Embryonic facial prominence (tissue), 1 donor: Measurements from ENCODE around the gene DENND6B.
"Not testable (repeated sequence)": the region's sequence is repeated elsewhere in the genome, so short reads cannot be mapped to it uniquely, and the experiment has no call there.

Experiments
- DNase-seq: peaks from one replicate; pipeline ENCODE4 v3.0.0-alpha.2; 2016; ENCODE audit errors: extremely low spot score

The DENND6B gene, protein sequence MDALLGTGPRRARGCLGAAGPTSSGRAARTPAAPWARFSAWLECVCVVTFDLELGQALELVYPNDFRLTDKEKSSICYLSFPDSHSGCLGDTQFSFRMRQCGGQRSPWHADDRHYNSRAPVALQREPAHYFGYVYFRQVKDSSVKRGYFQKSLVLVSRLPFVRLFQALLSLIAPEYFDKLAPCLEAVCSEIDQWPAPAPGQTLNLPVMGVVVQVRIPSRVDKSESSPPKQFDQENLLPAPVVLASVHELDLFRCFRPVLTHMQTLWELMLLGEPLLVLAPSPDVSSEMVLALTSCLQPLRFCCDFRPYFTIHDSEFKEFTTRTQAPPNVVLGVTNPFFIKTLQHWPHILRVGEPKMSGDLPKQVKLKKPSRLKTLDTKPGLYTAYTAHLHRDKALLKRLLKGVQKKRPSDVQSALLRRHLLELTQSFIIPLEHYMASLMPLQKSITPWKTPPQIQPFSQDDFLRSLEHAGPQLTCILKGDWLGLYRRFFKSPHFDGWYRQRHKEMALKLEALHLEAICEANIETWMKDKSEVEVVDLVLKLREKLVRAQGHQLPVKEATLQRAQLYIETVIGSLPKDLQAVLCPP

DNA sequence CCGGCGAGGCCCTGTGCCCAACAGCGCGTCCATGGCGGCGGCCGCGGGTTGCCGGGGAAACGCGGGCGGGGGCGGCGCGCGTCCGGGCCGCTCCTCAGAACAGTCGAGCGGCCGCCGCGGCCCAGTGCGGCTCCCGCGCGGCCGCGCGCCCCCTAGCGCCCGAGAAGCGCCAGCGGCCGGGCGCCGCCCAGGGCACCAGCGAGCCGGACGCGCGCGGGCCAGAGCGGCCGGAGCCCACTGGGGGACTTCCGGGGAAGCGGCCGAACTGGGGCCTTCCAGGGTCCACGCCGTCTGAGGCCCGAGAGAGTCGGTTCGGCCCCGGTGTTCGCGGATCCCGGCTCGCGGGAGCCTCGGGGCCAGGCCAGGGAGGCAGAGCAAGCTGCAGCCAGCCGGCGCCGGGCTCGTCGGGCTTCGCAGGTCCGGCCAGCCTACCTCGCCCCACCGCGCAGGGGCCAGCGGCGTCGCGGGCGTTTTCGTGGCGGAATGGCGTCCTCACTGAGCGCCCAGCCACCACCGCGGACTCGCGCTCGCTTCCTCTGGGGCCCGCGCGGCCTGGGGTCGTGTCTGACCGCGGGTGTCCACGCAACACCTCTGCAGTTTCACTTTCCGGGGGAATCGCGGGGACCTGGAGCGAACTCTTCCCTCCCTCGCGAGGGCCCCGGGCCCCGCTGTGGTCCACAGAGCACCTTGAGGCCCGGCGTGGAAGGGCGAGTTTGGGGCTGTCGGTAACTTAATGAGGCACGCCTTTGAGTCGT is at the start of gene DENND6B:
TSS of gene DENND6B (minus strand) at position 57 of the 755 bp plus-strand sequence. CDS start at position 33, 24 bp downstream.
- DNase-seq: no peak

DNA sequence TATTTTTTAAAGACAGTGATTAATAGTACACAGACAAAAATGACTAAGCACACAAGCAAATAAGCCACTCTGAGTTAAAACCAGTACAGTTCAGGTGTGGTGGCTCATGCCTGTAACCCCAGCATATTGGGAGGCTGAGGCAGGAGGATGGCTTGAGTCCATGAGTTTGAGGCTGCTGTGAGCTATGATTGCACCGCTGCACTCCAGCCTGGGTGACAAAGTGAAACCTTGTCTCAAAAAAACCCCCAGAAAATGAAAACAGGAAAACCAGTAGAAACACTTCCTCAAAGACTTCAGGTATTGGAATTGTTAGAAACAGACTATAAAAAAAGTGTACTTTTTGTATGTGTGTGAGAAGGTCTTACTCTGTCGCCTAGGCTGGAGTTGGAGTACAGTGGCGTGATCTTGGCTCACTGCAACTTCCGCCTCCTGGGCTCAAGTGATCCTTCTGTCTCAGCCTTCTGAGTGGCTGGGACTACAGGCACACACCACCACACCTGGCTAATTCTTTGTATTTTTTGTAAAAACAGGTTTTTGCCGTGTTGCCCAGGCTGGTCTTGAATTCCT is 49.4 kb upstream of the DENND6B start:
- DNase-seq: no peak

DNA sequence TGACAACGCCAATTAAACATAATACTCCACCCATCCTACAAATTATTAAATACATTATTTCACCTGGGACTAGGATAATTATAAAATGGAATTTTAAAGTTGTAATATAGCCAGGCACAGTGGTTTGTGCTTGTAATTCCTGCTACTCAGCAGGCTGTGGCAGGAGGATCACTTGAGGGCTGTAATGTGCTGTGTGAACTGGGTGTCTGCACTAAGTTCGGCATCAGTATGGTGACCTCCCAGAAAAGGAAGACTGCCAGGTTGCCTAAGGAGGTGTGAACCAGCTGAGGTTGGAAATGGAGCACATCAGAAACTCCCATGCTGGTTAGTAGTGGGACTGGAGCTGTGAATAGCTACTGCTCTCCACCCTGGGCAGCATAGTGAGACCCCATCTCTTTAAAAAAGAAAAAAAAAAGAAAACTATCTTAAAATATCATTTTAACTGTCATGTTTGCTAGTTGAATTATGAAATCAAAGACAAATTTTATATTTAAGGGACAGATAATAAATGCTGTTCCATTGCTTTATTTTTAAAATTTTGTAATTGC is 44.4 kb upstream of the DENND6B start:
- no peak for DNase-seq

DNA sequence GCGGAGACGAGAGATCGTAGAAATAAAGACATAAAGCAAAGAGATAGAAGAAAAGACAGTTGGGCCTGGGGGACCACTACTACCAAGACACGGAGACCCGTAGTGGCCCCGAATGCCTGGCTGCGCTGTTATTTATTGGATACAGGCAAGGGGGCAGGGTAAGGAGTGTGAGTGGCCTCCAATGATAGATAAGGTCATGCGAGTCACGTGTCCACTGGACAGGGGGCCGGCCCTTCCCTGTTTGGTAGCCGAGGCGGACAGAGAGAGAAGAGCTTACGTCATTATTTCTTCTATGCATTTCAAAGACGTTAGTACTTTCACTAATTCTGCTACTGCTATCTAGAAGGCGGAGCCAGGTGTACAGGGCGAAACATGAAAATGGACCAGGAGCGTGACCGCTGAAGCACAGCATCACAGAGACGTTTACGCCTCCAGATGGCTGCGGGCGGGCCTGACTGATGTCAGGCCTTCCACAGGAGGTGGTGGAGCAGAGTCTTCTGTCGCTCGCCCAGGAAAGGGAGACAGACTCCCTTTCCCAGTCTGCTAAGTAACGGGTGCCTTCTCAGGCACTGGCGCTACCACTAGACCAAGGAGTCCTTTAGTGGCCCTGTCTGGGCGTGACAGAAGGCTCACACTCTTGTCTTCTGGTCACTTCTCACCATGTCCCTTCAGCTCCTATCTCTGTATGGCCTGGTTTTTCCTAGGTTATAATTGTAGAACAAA is 41.1 kb upstream of the DENND6B start:
- no peak for DNase-seq

DNA sequence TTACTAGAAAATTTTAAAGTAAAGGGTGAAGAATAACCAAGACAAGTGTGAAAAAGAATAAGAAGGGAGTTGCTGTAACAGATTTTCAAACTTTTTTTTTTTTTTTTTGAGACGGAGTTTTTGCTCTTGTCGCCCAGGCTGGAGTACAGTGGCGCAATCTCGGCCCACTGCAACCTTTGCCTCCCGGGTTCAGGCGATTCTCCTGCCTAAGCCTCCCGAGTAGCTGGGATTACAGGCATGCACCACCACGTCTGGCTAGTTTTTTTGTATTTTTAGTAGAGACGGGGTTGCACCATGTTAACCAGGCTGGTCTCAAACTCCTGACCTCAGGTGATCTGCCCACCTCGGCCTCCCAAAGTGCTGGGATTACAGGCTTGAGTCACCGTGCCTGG is 37.0 kb upstream of the DENND6B start:
- not testable (repeated sequence) for DNase-seq

DNA sequence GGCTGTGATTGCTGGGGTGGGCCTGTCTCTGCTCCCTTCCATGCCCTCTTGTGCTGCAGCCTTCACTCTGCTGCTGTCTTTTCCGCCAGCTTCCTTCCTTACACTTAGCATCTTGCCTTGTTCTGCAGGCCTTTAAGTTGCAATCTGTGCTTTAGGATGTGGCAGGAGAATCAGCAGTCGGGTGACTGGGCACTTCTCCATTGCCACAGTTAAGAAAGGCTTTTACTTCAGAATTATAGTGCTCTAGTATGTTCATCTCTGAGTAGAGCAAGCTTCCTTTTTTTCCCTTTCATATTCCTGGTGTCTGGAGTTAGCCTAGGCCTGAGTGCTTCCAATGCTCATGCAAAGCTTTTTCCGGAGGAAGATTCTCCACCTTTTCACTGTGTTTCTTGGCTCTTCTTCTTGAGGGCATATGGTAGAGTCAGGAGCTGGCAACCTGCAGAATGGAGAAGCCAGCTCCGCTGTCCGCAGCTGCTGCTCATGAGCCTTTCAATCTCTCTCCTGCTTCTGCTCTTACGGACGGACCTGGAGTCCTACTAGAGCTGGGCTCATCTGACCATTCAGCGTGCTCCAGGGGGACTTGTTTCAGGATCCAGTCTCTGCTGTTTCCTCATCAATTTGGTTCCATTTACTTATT is 36.5 kb upstream of the DENND6B start:
- no peak for DNase-seq

DNA sequence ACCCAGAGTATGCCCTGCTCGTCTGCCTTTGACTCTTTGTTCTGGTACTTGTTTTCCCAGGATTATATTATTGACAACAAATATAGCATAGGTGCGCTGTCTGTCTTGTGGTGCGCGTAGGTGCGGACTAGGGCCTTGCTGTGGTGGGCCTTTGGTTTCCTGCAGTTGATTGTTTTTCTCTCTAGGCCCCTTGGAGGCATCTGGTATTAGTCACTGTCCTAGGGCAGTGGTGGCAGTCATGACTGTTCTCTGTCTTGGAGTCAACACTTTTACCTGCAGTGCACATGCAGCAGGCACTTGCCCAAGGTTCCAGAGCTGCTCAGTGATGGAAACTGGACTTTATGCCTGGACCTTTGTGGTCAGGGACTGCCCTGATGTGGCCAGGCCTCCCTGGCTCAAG is 34.9 kb upstream of the DENND6B start:
- DNase-seq: no peak

DNA sequence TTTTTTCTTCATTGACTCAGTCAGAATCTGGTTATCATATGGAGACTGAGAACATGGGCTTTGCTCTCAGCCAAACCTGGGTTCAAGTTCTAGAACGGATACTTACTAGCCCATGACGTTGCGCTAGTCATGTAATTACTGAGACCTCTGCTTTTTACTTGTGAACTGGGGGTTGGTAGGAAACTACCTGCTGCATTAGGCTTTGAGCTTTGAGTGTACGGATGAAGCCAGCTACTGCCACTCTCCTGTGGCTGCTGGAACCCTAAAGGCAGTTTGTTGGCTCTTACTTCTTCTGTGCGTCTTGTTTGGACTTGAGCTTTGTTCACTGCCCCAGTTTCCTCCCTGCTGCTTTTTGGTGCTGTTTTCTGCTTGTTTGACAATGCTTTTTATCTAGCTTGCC is 34.4 kb upstream of the DENND6B start:
- DNase-seq: no peak

DNA sequence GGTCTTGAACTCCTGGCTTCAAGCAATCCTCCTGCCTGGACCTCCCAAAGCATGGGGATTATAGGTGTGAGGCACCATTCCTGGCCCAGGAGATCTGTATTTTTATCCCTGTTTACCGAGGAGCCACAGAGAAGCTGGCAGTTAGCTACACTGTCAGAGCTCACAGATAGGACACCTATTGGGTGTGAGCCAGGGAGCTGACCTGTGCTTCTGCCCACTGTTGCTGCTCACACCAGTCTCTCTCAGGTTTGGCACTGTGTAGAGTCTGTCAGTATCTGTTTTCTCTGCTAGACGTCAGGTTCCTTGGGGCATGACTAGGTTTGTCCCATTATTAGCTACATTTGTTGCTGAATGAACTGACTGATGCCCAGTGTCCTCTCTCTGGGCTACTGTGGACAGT is 33.8 kb upstream of the DENND6B start:
- no peak for DNase-seq

DNA sequence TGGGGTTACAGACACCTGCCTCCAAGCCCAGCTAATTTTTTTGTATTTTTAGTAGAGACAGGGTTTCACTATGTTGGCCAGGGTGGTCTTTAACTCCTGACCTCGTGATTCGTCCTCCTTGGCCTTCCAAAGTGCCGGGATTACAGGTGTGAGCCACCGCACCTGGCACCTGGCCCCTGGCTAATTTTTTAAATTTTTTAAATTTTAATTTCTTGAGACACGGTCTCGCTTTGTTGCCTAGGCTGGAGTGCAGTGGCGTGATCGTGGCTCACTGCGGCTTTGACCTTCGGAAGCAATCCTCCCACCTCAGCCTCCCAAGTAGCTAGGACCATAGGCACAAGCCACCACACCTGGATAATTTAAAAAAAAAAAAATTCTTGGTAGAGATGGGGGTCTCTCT is 30.9 kb upstream of the DENND6B start:
- no peak for DNase-seq

DNA sequence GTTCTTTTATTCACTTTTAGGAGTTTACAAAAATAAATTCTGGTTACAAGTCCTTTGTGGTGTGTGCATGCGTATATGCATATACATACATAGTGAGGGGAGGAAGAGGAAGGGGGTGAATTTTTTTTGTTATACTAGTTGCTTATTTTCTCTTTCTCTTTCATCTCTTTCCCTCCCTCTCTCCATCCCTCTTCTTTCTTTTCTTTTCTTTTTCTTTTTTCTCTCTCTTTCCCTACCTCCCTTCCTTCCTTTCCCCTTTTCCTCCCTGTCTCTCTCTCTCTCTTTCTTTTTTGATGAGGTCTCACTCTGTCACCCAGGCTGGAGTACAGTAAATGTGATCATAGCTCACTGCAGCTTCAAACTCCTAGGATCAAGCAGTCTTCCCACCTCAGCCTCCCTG is 30.4 kb upstream of the DENND6B start:
- no peak for DNase-seq

DNA sequence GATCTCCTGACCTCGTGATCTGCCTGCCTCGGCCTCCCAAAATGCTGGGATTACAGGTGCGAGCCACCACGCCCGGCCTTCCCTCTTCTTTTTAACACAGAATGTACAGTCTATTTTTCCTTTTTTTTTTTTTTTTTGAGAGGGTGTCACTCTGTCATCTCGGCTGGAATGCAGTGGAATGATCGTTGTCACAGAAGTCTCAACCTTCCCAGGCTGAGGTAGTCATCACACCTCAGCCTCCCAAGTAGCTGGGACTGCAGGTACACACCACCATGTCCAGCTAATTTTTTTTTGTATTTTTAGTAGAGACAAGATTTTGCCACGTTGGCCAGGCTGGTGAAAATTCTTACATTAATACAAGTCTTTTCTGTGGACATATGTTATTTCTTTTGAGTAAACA is 29.4 kb upstream of the DENND6B start:
- DNase-seq: no peak

DNA sequence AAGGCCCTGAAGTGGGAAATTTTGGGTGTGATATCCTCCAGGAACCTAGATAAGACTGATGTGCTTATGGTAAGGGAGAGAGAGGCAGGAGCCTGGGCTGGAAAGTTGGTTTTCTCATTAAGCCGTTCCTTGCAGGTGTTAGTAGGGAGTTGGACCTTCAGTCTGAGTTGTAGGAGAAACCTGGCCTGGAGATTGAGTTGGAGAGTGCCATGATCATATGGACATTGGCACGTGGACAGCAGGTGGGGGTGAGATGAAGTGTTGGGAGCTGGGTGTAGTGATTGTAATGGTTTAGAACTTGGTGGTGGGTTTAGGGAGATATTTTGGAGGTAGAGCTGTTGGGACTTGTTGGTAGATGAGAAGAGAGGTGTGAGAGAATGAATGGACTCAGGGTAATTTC is 21.2 kb upstream of the DENND6B start:
- DNase-seq: no peak

DNA sequence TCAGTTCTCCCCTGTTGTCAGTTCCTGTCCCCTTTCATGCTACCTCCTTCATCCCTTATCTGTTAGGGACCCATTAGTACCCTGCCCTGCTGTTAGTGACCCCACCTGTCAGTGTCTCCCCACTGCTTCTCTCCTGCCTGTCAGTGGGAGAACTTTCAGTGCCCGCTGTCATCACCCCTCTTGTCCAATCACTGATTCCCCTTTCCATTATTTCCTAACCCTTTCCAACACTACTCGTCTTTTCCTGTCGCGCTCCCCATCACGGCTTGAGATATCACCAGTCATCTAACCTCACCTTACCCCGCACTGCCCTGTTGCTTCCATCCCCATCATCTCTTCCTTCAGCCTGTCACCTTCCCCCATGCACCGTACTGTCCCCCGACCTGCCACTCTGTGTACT is 20.3 kb upstream of the DENND6B start:
- DNase-seq: no peak

DNA sequence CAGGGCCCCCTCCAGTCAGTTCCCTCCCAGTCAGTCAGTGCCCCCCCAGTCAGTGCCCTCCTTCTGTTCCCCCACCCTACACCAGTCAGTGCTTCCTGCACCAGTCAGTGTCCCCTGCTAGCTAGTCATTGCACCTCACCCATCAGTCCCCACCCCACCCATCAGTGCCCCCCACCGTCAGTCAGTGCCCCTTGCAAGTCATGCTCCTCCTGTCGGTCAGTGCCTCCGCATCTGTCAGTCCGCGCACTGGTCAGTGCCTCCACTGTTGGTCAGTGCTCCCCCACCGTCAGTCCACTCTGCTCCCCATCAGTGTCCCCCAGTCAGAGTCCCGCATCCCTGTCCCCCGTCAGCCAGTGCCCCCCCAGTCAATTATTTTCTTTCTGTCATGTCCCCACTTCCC is 19.7 kb upstream of the DENND6B start:
- DNase-seq: no peak

DNA sequence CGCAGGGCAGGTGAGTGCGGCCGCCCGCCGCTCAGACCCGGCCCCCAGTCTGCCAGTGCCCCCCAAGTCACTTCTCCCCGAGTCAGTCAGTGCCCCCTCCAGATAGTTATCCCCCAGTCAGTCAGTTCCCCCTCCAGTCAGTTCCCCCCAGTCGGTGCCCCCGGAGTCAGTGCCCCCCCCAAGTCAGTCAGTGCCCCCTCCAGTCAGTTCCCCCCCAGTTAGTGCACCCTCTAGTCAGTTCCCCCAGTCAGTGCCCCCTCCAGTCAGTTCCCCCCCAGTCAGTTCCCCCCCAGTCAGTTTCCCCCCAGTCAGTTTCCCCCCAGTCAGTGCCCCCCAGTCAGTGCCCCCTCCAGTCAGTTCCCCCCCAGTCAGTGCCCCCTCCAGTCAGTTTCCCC is 16.7 kb upstream of the DENND6B start:
- DNase-seq: no peak

DNA sequence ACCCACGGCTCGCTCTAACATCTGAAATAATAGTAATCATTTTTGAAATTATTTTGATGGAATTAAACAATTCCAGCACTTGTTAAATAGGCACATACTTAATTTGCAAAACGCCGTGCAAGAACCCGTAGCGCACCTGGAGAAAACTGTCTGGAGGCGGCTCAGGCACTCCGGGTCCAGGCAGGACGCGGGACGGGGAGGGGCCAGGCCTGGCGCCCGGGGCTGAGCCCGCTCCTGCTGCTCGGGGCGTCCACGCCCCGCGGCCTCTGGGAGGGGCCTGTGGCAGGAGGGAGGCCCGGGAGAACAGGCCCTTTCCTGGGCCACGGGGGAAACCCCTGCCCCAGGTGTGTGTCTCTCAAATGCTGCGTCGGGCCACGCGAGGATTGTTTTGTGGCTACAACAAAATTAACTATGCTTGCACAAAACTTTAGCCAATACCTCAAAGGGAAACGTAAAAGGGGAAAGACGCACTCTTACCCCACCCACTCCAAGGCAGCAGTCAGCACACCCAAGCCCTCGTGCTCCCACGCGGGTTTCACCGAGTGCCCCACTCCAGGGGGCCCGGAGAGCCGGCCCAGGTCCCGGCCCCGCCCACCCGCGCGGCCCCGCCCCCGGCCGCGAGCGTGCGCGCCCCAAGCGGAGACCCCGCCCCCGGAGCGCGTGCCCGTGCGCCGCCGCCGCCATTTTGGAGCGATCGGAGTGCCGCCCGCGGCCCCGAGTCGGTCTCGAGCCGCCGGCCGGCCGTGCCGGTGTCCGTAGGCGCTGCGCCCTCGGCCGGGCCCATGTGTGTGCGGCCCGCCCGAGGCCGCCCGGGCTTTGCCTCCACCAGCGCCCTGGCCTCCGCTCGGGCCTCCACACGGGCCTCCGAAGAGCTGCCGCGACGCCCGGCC is 16.1 kb upstream of the DENND6B start, which contains the start of gene PPP6R2:
TSS of gene PPP6R2 (plus strand) at position 677 of the 890 bp plus-strand sequence. CDS start 50,582 bp downstream, outside the sequence.
- no peak for DNase-seq

DNA sequence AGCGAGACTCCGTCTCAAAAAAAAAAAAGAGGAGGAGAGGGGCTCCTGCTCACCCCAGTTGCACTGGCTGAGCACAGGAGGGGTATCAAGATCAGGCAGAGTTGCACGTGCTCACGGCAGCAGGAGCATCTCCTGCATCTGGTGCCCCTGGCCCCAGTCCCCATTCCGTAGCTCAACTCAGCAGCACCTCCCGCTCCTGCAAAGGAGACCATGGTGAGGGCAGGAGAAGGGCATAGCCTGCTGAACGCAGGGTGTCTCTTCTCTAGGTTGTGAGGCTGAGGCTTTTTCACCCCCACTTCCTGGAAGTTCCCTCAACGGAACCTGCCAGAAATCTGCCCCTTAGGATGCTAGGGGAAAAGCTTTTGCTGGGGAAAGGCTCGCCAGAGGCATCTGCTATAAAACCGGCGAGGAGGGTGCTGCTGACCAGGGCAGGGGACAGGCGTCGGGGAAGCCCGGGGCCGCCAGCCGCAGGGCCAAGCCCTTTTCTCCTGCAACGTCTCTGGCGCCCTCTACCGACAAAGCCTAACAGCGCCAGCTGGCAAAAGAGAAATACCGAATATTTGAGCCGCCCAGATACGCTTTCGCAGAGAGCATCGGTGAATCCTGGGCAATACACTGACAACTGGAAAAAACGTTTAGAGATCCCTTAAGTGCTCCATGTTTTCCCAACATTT is 15.3 kb upstream of the DENND6B start:
- peak; percentile 34 for DNase-seq
